GM21576 (cell line): ENCODE measurements around the gene R3HDM4.

Experiments used
- ATAC-seq: cut with Tn5 transposase; IDR thresholded peaks from one replicate; pipeline ENCODE4 v1.9.1; 2021; ENCODE audit warnings: mild to moderate bottlenecking, moderate library complexity; ENCODE audit not compliant: unreplicated experiment

R3HDM4 gene

GRCh38 chr19:917323-918151 is 4.5 kb upstream of the R3HDM4 start, which contains the start of gene KISS1R:
Gene KISS1R (plus strand): TSS chr19:917333. CDS start chr19:917503, 170 bp downstream.
- no peak for ATAC-seq

GRCh38 chr19:916645-917322 is 3.8 kb upstream of the R3HDM4 start:
- no peak for ATAC-seq

- no peak for ATAC-seq
Observed at GRCh38 chr19:912181-913079, 589 bp downstream of the R3HDM4 start.

GRCh38 chr19:911197-912033 is 1.6 kb downstream of the R3HDM4 start:
- no peak for ATAC-seq

GRCh38 chr19:907183-907853 is 5.7 kb downstream of the R3HDM4 start:
- ATAC-seq = no peak

- no peak for ATAC-seq
Observed at GRCh38 chr19:906480-906879, 6.5 kb downstream of the R3HDM4 start.

GRCh38 chr19:904545-904944 is 8.5 kb downstream of the R3HDM4 start:
- no peak for ATAC-seq

- no peak for ATAC-seq
Observed at GRCh38 chr19:903266-903797, 9.7 kb downstream of the R3HDM4 start.

- no peak for ATAC-seq
Observed at GRCh38 chr19:902446-903226, 10.4 kb downstream of the R3HDM4 start.

GRCh38 chr19:902093-902370 is 11.0 kb downstream of the R3HDM4 start:
- ATAC-seq = no peak

- ATAC-seq = no peak
Observed at GRCh38 chr19:901216-902092, 11.6 kb downstream of the R3HDM4 start.

- ATAC-seq = no peak
Observed at GRCh38 chr19:900302-901111, 12.5 kb downstream of the R3HDM4 start.

- ATAC-seq = no peak
Observed at GRCh38 chr19:900043-900301, 13.0 kb downstream of the R3HDM4 start.

- no peak for ATAC-seq
Observed at GRCh38 chr19:899336-900042, 13.5 kb downstream of the R3HDM4 start.

GRCh38 chr19:898663-899062 is 14.4 kb downstream of the R3HDM4 start:
- no peak for ATAC-seq

GRCh38 chr19:897442-898039 is 15.5 kb downstream of the R3HDM4 start:
- no peak for ATAC-seq
